PC-3 (cell line): ENCODE data around the gene NADSYN1. TPM values are rescaled to one million over a fixed set of nuclear protein-coding genes. Genes with fewer than 3 reads are reported as not detected.

ENCODE experiments used
- ATAC-seq: fragments of 200-7000 bp; cut with Tn5 transposase; 2 replicates; pipeline ENCODE4 v1.9.1; 2020; ENCODE audit warnings: mild to moderate bottlenecking, moderate library complexity
- BruUV-seq: library from RNA; stranded (reverse); fragments of 400-500 nt; replicated peaks from 2 replicates; lab custom pipeline; 2021; lab: Mats Ljungman, UMichigan
- CTCF ChIA-PET: fragments of 300-600 bp; sonication (Branson Sonifier 250); formaldehyde crosslinking; loops from one replicate; lab custom pipeline; 2022; ENCODE audit warnings: antibody characterized with exemption; lab: Charles Lee
- POLR2A ChIA-PET: fragments of 300-600 bp; sonication (Branson Sonifier 250); formaldehyde crosslinking; loops from one replicate; lab custom pipeline; 2022; ENCODE audit warnings: antibody characterized with exemption; ENCODE audit not compliant: unreplicated experiment; lab: Charles Lee
- DNase-seq: peaks from one replicate; pipeline ENCODE4 v3.0.0-alpha.2; 2015
- H2AFZ ChIP-seq: fragments of 300-600 bp; sonication (generic); 2 replicates; pipeline ENCODE4 v1.6.0; 2016; ENCODE audit warnings: antibody characterized with exemption, low read length
- H3F3A ChIP-seq: fragments of 300-600 bp; sonication (generic); one replicate; pipeline ENCODE4 v1.6.0; 2017; ENCODE audit warnings: antibody characterized with exemption, low read length, control low read depth, mild to moderate bottlenecking; ENCODE audit not compliant: unreplicated experiment
- H3K27ac ChIP-seq: fragments of 300-600 bp; sonication (generic); 2 replicates; pipeline ENCODE4 v1.5.1; 2016; ENCODE audit warnings: mild to moderate bottlenecking, low read length
- H3K27me3 ChIP-seq: fragments of 300-600 bp; sonication (generic); 2 replicates; pipeline ENCODE4 v1.6.1; 2016; ENCODE audit warnings: low read length, mixed read lengths
- H3K36me3 ChIP-seq: fragments of 300-600 bp; sonication (generic); 2 replicates; pipeline ENCODE4 v1.6.1; 2016; ENCODE audit warnings: low read depth, mixed run types, low read length, mixed read lengths
- H3K4me1 ChIP-seq: fragments of 300-600 bp; sonication (generic); 2 replicates; pipeline ENCODE4 v1.5.1; 2016; ENCODE audit warnings: low read length; ENCODE audit not compliant: insufficient read depth
- H3K4me2 ChIP-seq: fragments of 300-600 bp; sonication (generic); 2 replicates; pipeline ENCODE4 v1.6.0; 2016; ENCODE audit warnings: low read length
- H3K4me3 ChIP-seq: fragments of 300-600 bp; sonication (generic); 2 replicates; pipeline ENCODE4 v1.5.1; 2016; ENCODE audit warnings: mild to moderate bottlenecking, low read length, mixed read lengths
- H3K79me2 ChIP-seq: fragments of 300-600 bp; sonication (generic); 2 replicates; pipeline ENCODE4 v1.6.1; 2017; ENCODE audit warnings: low read length, mixed read lengths
- H3K9ac ChIP-seq: fragments of 300-600 bp; sonication (generic); 2 replicates; pipeline ENCODE4 v1.6.0; 2016; ENCODE audit warnings: mild to moderate bottlenecking, low read length
- H3K9me2 ChIP-seq: fragments of 300-600 bp; sonication (generic); replicated peaks from 2 replicates; pipeline ENCODE4 v1.6.1; 2016; ENCODE audit warnings: mixed run types, low read length, mixed read lengths
- H3K9me3 ChIP-seq: fragments of 300-600 bp; sonication (generic); 2 replicates; pipeline ENCODE4 v1.6.1; 2016; ENCODE audit warnings: low read length, mixed read lengths
- H4K20me1 ChIP-seq: fragments of 300-600 bp; sonication (generic); 2 replicates; pipeline ENCODE4 v1.6.1; 2016; ENCODE audit warnings: low read length, mixed read lengths
- CTCF ChIP-seq: fragments of 300-600 bp; sonication (generic); conservative IDR thresholded peaks from 2 replicates; pipeline ENCODE4 v1.5.1; 2017; ENCODE audit warnings: antibody characterized with exemption, low read depth, mild to moderate bottlenecking, low read length
- EZH2 ChIP-seq: fragments of 300-600 bp; sonication (generic); IDR thresholded peaks from one replicate; pipeline ENCODE4 v1.6.1; 2017; ENCODE audit warnings: antibody characterized with exemption, mild to moderate bottlenecking, low read length; ENCODE audit not compliant: unreplicated experiment
- EZH2phosphoT487 ChIP-seq: fragments of 300-600 bp; sonication (generic); IDR thresholded peaks from 2 replicates; pipeline ENCODE4 v1.6.1; 2018; ENCODE audit warnings: mild to moderate bottlenecking, antibody characterized with exemption, low read length, borderline replicate concordance
- intact Hi-C: fragments of 100-400 bp; cut with micrococcal nuclease; formaldehyde crosslinking; loops from 2 replicates; pipeline ENCODE4 v1.9.0; 2023
- total RNA-seq: library from RNA; depleted of rRNA; stranded (reverse); fragments of >200 nt; gene quantifications from 2 replicates; pipeline ENCODE4 v1.2.3, GENCODE V29; 2014

The NADSYN1 gene
- total RNA-seq, 1 experiment from 2014 or later, result 64.8 TPM

GRCh38 chr11:71542382-71542781 is 89.4 kb downstream of the NADSYN1 start:
- H3K79me2 ChIP-seq, result no peaks in the 10 kb centered on the region
- DNase-seq, result no peak

GRCh38 chr11:71542879-71543777 is 90.1 kb downstream of the NADSYN1 start:
- no TSS peak for BruUV-seq
- ChIA-PET CTCF (no interaction called here), POLR2A (no interaction called here)
- no peaks in the 10 kb centered on the region for H3K36me3 ChIP-seq
- H3K9me3 ChIP-seq, result no peaks in the 10 kb centered on the region
- DNase-seq, result no peak
- H3K9me2 ChIP-seq, result no peaks in the 10 kb centered on the region
- no peak overlapping the region for H2AFZ ChIP-seq
- ATAC-seq, result no peak
- H3K4me1 ChIP-seq, result no peaks in the 10 kb centered on the region
- peaks cover 45% of the 10 kb centered on the region for H3K27me3 ChIP-seq
- H4K20me1 ChIP-seq, result no peaks in the 10 kb centered on the region
- H3K79me2 ChIP-seq, result no peaks in the 10 kb centered on the region
- H3K9ac ChIP-seq, result no peak overlapping the region
- no peak for TF ChIP-seq CTCF
- no peak for TF ChIP-seq EZH2
- intact Hi-C loops, result no loop called here
- no peak overlapping the region for H3K4me3 ChIP-seq
- H3K27ac ChIP-seq, result no peak overlapping the region
- H3K4me2 ChIP-seq, result no peak overlapping the region
- no peaks in the 10 kb centered on the region for H3F3A ChIP-seq

More at GRCh38 chr11:71542382-71542781, 89.4 kb downstream of the NADSYN1 start:
- Histone ChIP-seq H3K27me3 (peaks cover 38% of the 10 kb centered on the region), H3K4me1 (no peaks in the 10 kb centered on the region), H3K9me2 (no peaks in the 10 kb centered on the region), H3K9ac (no peak overlapping the region), H4K20me1 (no peaks in the 10 kb centered on the region), H2AFZ (no peak overlapping the region), H3K4me2 (no peak overlapping the region), H3K4me3 (no peak overlapping the region), H3K36me3 (no peaks in the 10 kb centered on the region), H3K9me3 (no peaks in the 10 kb centered on the region), H3F3A (no peaks in the 10 kb centered on the region), H3K27ac (no peak overlapping the region)
- ATAC-seq, result no peak
- CTCF ChIA-PET, result no interaction called here
- POLR2A ChIA-PET, result no interaction called here
- TF ChIP-seq EZH2phosphoT487 (no peak), CTCF (no peak), EZH2 (no peak)
- intact Hi-C loops, result no loop called here
- no TSS peak for BruUV-seq

- Histone ChIP-seq H3K9ac (no peak overlapping the region), H3K9me2 (no peaks in the 10 kb centered on the region), H2AFZ (no peak overlapping the region), H3K4me2 (no peak overlapping the region), H4K20me1 (no peaks in the 10 kb centered on the region), H3K27ac (no peak overlapping the region), H3K4me3 (no peak overlapping the region), H3K36me3 (no peaks in the 10 kb centered on the region), H3K27me3 (peaks cover 52% of the 10 kb centered on the region; the same call in 1 of the 2 replicates), H3F3A (no peaks in the 10 kb centered on the region), H3K4me1 (no peaks in the 10 kb centered on the region), H3K9me3 (no peaks in the 10 kb centered on the region), H3K79me2 (no peaks in the 10 kb centered on the region)
- ChIA-PET CTCF (interaction anchor here (0.8 kb wide), 1 partner anchor 483 kb away, joined by 4 read pairs; no protein-coding TSS in a partner anchor), POLR2A (no interaction called here)
- intact Hi-C loops, result no loop called here
- ATAC-seq (no peak), DNase-seq (no peak)
- BruUV-seq, result no TSS peak
- TF ChIP-seq EZH2 (no peak), CTCF (no peak), EZH2phosphoT487 (no peak)
Measured at GRCh38 chr11:71543866-71544265, 90.9 kb downstream of the NADSYN1 start.
